GM19467 (cell line): ENCODE data around the gene SLX4IP.
"Not testable (repeated sequence)": the region's sequence is repeated elsewhere in the genome, so short reads cannot be mapped to it uniquely, and the experiment has no call there.

ENCODE experiments used
- ATAC-seq: cut with Tn5 transposase; IDR thresholded peaks from one replicate; pipeline ENCODE4 v1.9.1; 2021; ENCODE audit warnings: mild to moderate bottlenecking, moderate library complexity; ENCODE audit not compliant: unreplicated experiment

SLX4IP gene

GRCh38 chr20:10565922-10566897 lies 131.1 kb downstream of the SLX4IP start:
- no peak for ATAC-seq

GRCh38 chr20:10568032-10568431 lies 132.9 kb downstream of the SLX4IP start:
- no peak for ATAC-seq

- ATAC-seq, result no peak
Measured at GRCh38 chr20:10571313-10571815, 136.3 kb downstream of the SLX4IP start.

- ATAC-seq, result no peak
Measured at GRCh38 chr20:10572853-10573252, 137.7 kb downstream of the SLX4IP start.

GRCh38 chr20:10573273-10573950 lies 138.3 kb downstream of the SLX4IP start:
- no peak for ATAC-seq

- ATAC-seq, result no peak
Measured at GRCh38 chr20:10573951-10574339, 138.8 kb downstream of the SLX4IP start.

GRCh38 chr20:10576411-10577090 lies 141.4 kb downstream of the SLX4IP start:
- ATAC-seq, result no peak

GRCh38 chr20:10577648-10578047 lies 142.5 kb downstream of the SLX4IP start:
- no peak for ATAC-seq

GRCh38 chr20:10578607-10579006 lies 143.5 kb downstream of the SLX4IP start:
- no peak for ATAC-seq

- no peak for ATAC-seq
Measured at GRCh38 chr20:10579942-10580341, 144.8 kb downstream of the SLX4IP start.

- ATAC-seq, result no peak
Measured at GRCh38 chr20:10580700-10581099, 145.6 kb downstream of the SLX4IP start.

- ATAC-seq, result no peak
Measured at GRCh38 chr20:10581823-10582222, 146.7 kb downstream of the SLX4IP start.

GRCh38 chr20:10584371-10584770 lies 149.3 kb downstream of the SLX4IP start:
- ATAC-seq, result no peak

- ATAC-seq, result no peak
Measured at GRCh38 chr20:10585308-10585707, 150.2 kb downstream of the SLX4IP start.

GRCh38 chr20:10586296-10586695 lies 151.2 kb downstream of the SLX4IP start:
- no peak for ATAC-seq

GRCh38 chr20:10590446-10590845 lies 155.3 kb downstream of the SLX4IP start:
- ATAC-seq, result not testable (repeated sequence)

GRCh38 chr20:10590950-10591671 lies 156.0 kb downstream of the SLX4IP start:
- no peak for ATAC-seq

GRCh38 chr20:10591946-10592521 lies 156.9 kb downstream of the SLX4IP start:
- ATAC-seq, result no peak

GRCh38 chr20:10594296-10594868 lies 159.3 kb downstream of the SLX4IP start:
- ATAC-seq, result no peak

- ATAC-seq, result no peak
Measured at GRCh38 chr20:10595266-10595665, 160.2 kb downstream of the SLX4IP start.
